Stomach (tissue), 4 donors: ENCODE data around the gene ARHGAP25.

Source experiments
- EP300 ChIP-seq: sonication (generic); formaldehyde crosslinking; IDR thresholded peaks from one replicate; pipeline ENCODE4 v1.6.1; 2017; ENCODE audit warnings: antibody characterized with exemption
- POLR2A ChIP-seq, 4 donors: fragments of 450-650 bp; IDR thresholded peaks; one replicate each; pipeline ENCODE4 v1.6.1; 2016; ENCODE audit warnings: antibody characterized with exemption in 4 of 4, control low read depth in 2 of 4, mild to moderate bottlenecking in 1 of 4, moderate library complexity in 1 of 4
- TF ChIP-seq, protein P1 (sequence below), 7 experiments: fragments of 450-650 bp in 4 of 7; fragments of 200-600 bp in 3 of 7; sonication (generic) in 3 of 7; IDR thresholded peaks; one replicate each; pipeline ENCODE4 v1.5.1; 2016 to 2019; ENCODE audit warnings: antibody characterized with exemption in 7 of 7, control low read depth in 2 of 7, mild to moderate bottlenecking in 1 of 7

GRCh38 chr2:68824831-68825230 lies 90.2 kb downstream of the ARHGAP25 start:
- TF ChIP-seq POLR2A (IDR thresholded peaks at IDR 0.05) (no peak), EP300 (no peak)
- TF ChIP-seq, protein P1, sequence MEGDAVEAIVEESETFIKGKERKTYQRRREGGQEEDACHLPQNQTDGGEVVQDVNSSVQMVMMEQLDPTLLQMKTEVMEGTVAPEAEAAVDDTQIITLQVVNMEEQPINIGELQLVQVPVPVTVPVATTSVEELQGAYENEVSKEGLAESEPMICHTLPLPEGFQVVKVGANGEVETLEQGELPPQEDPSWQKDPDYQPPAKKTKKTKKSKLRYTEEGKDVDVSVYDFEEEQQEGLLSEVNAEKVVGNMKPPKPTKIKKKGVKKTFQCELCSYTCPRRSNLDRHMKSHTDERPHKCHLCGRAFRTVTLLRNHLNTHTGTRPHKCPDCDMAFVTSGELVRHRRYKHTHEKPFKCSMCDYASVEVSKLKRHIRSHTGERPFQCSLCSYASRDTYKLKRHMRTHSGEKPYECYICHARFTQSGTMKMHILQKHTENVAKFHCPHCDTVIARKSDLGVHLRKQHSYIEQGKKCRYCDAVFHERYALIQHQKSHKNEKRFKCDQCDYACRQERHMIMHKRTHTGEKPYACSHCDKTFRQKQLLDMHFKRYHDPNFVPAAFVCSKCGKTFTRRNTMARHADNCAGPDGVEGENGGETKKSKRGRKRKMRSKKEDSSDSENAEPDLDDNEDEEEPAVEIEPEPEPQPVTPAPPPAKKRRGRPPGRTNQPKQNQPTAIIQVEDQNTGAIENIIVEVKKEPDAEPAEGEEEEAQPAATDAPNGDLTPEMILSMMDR (IDR thresholded peaks at IDR 0.05): no peak
